CD4-positive, alpha-beta T cell treated with Interleukin-4 for 1 hour (primary cell): ENCODE results near the gene PPIL1.

Experiments used
- DNase-seq, 2 donors: peaks; one replicate each; pipeline ENCODE4 v3.0.0-alpha.2; 2020 to 2022

PPIL1 gene

DNA sequence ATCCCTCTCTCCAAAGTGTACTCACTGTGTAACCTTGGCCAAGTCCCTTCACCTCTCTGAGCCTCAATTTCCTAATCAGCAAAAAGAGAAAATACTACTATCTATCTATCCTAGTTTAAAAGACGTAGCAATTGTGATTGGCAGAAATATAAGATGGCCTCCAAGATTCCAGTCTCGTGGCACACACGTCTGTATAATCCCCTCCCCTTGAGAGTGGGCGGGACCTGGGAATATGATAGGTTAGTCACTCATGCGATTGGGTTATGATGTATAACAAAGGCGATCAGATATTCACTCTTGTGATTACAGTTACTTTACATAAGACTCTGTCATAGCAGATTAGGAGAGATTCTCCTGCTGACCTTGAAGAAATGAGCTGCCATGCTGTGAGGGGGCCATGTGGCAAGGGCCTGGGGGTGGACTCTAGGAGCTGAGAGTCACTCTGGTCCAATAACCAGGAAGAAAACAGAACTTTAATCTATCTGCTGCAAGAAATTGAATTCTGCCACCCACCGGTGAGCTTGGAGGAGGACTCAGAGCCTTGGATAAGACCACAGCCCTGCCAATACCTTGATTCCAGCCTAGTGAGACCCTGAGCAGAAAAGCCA lies 41.3 kb downstream of the PPIL1 start:
- DNase-seq, result no peak

DNA sequence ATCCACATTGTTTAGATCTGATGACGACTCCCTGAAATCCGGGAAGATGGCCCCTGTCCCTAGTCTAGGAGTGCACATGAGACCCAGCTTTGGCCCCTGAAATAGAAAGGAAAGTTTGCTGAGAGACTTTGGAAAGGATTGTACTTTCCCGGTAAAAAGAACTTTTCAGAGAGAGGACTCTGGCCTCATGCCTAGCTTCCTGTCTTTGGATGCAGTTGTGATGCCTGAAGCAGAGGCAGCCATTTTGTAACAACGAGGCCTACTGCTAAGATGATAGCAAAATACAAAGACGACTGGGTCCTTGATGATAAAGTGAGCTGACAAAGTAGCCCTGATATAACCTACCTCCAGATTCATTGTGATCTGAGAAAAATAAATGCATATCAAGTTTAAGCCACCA lies 42.3 kb downstream of the PPIL1 start:
- DNase-seq, result no peak

DNA sequence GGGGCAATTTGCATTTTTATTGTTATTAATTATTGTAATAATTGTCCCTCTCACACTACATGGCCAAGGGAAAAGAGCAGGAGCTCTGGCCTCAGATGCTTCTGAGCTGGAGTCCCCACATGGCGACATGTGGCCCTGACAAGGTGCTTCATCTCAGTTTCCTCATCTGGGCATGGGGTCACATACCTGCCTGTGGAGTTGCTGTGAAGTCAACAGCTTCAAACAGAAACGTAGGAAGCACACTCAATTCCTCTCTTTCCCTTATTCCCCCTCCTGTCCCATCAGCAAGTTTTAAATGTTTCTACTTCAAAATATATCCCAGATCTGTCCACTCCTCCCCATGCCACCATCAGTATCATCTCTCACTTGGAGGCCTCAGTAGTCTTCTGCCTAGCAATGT lies 44.0 kb downstream of the PPIL1 start:
- no peak for DNase-seq

DNA sequence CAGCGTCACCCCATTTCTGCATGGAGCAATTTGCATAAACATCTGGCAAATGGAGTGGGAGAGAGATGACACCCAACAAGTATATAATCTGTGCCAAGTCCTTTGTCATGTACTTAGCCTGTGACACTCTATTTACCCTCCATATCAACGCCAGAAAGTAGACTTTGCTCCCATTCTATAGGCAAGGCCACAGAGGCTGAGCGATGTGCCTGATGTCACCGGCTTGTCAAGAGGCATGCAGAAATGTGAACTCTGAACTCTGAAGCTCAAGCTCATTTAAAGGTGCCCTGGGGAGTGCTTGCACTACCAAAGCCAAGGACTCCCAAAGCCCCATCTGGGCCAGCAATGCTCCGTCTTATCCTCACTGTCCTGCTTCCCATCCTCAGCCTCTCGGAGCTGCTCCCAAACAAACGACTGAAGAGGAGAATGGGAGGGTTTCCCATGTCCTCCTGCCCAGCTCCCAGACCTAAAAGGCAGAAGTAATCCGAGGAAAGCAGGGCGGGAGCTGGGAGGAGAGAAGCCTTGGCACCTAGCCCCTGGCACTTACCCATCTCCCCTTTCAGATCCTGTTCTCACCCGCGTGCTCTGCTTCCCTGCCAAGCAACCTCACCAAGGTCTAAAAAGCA lies 44.6 kb downstream of the PPIL1 start:
- no peak for DNase-seq

DNA sequence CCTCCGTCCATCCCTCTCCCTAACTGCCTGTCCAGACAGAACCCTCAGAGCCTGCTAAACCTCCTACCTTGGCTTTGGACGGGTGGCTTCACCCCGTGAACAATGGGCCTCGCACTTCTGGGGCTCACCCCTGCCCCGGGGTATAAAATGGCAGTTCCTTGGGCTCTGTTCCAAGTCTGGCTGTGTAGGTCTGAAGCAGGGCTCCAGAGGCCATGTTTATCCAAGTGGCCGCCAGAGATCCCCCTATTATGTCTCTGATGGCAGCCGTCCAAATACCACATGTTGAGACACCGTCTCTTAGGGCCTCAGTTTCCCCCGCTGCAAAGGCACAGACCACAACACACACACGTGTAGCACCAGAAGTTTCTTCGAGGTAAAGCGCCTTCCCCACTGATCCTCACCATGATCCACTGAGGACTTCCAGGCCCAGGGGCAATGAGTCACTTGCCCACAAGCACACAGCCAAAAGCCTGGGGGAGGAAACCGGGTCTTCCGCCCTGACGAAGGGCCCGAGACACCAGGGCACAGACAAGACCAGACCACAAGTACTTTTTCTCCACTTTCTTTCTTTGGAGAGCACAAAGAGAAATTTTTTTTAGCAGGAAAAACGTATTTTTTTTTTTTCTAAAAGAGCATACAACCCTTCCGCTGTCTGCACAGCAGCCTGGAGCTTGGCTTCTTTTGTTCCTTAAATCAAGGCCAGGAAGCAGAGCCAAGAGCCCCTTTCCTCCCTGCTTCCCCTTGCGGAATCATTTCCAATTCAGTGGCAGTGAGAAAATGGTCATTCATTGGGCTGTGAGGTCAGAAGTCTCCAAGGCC lies 47.1 kb downstream of the PPIL1 start:
- DNase-seq, result peak in 1 of 2 donors; percentile 29

DNA sequence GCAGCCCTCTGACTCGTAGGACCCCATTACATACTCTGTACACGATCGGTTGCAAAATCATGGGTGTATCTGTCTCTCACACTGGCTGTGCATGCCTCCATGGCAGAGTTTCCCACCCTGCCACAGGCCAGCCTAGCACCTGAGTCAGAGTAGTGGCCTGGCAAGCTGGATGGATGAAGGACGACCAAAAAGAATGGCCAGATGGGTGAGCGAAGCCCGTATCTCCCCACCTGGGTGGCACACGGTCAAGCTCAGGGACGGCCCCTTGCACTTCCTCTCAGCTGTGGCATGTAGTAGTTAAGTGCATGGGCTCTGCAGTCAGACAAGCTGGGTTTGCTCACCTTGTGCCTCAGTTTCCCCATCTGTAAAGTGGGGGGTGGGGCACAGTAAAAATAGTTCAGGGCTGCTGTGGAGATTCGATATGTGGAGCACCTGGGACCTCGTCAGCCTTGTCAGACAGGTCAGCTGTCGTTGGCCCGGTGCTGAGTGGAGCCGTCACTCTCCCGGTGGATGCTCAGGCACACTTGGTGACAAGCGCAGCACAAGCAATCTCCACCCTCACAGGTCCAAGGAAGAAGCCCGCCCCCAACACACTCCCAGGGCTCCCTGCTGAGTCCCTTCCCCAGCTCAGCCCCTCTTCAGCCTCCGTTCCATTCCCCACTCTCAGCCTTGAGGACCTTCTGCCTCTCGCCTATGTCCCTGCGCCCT lies 47.9 kb downstream of the PPIL1 start:
- no peak for DNase-seq

DNA sequence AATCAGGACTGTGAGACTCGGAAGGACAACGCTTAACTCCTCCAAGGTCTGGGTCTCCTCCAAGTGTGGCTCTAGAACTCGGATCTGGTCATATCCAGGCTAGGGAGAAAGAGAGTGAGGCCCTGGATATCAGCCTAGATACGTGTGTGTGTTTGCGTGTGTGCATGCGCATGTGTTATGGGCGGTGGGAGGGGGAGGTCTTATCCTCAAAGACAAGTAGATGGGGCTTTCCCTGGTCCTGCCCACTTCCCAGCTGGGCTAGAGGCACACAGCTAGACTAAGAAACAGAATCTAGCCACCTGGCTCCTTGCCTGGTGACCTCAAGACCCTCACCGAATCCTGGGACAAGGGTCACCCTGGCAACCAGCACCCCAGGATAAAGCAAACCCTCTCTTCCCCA lies 48.6 kb downstream of the PPIL1 start:
- no peak for DNase-seq

DNA sequence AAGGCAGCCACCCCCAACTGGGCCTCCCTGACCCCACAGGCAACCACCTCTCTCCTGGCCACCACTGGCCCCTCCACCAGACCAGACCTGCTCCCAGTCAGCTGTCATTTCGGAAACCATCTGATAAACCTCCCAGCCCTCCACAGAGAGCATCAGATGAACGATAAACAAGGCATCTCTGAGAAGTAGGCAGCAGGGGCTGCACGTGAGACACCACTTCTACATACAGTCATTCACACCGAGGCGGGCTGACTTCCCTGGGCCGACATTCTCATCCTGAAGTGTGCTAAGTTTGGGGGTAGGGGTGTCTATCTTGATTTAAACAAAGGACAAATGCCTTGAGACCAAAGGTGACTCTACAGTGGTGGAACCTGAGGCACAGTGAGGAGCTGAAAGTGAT lies 49.2 kb downstream of the PPIL1 start:
- DNase-seq, result no peak

DNA sequence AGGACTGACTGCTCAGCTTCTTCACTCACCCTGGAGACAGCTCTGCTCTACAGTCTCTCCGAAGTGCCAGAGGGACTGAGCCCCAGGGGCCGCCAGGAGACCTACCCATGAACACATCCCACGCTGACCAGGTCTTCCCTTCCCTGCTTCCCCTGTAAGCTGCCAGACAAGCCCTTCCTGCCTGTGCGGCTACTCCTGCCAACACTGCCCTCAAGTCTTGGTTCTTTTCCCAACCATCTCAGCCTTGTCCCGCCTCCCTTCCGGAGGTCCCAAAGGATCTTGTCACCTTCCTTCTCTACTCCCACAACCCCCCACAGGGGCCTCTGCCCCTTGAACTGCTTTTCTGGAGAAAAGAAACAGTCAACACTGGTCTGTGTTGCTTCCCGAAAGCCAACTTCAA lies 50.4 kb downstream of the PPIL1 start:
- DNase-seq, result no peak

DNA sequence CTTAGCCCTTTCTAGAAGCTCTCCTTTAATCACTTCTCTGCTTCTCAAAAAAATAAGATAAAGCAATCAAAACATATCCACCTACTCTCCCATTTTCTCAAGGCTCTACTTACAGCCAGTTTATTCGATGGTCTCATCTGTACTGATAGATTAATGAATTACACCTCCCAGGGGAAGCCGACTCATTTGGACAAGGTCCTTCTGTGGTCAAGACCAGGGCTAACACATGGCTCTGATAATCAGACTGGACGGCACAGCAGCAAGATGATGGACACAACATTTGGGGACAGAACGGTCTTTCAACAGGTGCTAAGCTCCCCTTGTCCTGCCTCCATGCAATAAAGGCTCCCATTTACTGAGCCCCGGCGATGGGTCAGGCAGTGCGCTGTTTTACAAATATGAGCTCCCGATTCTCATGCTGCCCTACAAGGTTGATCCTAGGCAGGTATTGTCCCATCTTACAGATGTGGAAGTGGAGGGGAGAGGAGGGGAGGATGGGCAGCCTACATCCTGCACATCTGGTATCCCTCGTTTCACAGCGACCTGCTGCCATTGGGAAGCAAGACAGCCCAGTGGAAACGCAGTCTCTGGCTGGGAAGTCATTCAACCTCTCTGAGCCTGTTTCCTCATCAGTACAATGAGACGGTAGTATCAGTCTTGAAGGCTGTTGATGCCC lies 51.0 kb downstream of the PPIL1 start:
- DNase-seq, result no peak

DNA sequence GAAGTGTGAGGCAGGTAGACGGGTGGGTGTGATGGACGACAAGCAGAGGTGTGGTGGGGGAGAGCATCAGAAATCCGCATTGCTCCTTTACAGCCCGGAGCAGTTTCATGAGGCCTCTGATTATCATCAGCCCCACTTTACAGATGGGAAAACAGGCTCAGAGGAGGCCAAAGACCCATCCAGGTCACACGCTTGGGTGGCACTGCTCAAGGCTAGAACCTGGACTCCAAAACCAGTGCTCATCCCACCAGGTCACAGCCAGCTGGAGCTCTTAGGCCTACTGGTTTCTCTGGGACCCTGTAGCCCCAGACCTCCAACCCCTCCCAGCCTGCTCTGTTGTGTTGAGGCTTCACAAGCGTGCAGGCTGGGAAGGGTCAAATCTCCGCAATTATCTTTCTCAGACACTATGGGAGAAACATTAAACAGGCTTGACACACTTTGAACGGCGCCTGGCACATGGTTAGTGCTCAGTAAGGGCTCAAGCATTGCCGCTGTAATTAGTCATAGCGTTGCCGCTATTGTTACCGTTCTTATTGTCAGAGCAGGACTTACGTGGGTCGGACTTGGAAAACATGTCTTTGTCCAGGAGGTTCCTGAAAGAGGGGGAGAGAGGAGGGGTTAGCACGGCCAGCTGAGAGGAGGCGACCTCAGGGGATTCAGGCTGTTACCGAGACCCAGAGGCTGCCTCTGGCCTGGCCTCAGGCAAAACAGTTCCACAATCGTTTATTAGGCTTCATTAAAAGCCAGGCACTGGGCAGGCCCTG lies 51.9 kb downstream of the PPIL1 start:
- no peak for DNase-seq

DNA sequence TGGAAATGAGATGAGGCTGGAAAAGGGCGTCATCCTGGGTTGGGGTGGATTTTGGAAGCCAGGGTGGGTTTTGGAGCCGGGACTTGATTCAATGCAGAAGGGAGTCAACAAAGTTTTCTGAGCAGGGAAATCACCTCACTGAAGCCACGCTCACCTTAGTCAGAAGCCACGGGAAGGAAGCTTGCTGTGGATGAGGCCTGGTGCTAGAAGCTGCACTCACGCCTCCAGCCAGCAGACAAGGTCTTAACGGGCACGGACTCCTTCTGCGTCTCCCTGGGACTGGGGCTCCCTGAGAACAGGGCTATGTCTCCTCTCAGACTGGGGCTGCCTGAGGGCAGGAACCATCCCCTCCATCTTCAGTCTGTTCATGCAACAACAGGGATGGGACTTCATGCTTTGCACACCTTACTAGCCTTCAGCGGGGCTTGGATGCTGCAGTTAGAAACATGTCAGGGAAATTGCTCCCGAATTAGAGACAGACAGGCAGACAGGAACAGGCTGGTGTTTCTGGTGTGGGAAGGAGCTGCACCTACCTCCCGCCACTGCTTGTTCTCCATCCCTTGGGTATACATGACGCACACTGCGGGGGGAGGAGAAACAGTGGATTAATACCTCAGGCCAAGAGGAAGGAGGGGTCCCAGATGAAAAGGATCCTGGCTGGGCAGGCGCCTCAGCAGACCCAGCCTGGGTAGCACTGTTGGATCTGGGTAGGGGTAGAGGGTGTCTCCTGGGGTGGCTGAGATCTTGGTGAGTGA lies 52.8 kb downstream of the PPIL1 start:
- DNase-seq, result no peak

DNA sequence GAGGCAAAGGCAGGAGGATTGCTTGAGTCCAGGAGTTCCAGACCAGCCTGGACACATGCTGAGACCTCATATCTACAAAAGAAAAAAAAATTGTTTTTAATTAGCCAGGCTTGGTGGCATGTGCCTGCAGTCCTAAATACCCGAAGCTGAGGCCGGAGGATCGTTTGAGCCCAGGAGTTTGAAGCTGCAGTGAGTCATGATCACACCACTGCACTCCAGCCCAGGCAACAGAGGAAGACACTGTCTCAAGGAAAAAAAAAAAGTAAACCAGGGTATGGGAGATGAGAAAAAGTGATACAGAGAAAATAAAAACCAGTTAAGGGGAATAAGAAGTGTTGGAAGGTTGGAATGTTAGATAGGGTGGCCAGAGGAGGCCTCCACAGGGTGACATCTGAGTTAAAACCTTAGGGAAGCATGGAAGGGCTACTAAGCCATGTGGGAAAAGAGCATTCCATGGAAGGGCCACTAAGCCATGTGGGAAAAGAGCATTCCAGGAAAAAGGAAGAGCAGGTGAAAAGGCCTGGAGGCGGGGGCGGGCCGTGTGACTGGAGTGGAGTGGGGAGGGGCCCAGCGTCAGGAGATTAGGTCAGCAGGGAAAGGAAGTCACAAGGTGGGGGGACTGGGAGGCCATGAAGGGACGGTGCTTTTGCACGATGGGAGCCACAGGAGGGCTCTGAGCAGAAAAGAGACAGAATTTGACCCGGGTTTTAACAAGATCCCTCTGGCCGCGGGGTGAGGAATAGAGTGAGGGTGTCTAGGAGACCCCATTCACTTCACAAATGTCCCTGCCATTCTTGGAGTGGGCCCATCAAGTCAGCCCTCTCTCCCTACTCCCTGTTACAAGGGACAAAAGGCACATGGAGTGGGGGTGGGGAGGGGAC lies 53.7 kb downstream of the PPIL1 start:
- no peak for DNase-seq

DNA sequence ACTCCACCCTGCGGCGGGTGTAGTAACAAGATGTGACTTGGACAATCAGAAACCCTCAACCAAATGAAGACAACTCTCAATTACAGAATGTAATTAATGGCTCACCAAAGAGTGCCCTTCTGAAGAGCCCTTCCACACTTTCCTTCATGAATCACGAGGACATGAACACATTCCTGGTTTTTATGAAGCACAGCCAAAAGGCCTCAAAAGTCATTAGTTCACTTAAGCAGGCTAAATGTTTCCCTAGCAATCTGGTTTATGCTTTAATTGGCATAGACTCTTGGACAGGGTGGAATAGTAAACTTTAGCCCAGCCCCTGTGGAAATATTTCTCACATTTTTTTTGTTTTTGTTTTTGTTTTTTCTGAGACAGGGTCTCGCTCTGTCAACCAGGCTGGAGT lies 55.8 kb downstream of the PPIL1 start:
- no peak for DNase-seq

DNA sequence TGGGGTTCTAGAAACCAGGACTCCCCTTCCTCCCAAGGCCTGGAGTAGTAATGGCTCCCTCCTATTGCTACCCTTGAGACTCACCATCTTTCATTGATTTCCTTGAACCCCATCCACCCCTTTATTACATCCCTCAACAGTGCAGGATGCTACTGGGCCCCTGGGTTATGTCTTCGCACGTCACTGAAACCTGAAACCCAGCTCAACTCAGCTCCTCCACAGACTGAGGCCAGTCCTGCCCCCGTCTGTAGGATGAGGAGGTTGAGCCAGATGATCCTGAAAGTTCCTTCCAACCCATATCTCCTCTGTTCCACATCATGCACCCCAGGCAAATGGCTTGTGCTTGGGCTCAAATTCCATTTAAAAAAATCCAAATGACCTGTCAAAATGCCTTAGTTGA lies 56.8 kb downstream of the PPIL1 start:
- DNase-seq, result no peak

DNA sequence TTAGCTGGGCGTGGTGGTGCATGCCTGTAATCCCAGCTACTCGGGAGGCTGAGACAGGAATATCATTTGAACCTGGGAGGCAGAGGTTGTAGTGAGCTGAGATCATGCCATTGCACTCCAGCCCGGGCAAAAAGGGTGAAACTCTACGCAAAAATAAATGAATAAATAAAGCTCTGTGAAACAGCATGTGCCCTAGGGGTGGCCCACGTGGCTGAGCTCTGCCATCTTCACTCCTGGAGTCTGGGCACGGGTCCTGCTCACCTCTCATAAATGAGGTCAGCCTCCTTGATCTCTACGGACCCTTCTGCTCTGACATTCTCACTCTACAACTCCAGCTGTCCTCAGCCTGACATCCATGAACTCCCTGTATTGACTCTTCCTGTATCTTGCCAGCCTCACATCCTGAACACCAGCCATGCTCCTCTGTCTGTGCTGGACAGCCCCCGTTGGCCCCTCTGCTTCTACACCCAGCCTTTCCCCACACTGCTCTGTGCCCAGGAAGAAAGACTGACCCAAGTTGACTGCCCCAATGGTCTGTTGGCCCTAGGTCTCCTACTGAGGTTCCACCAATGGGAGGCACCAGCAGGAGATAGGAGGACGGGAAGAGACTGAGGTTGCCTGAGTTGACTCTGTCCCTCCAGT lies 57.3 kb downstream of the PPIL1 start:
- DNase-seq, result no peak

DNA sequence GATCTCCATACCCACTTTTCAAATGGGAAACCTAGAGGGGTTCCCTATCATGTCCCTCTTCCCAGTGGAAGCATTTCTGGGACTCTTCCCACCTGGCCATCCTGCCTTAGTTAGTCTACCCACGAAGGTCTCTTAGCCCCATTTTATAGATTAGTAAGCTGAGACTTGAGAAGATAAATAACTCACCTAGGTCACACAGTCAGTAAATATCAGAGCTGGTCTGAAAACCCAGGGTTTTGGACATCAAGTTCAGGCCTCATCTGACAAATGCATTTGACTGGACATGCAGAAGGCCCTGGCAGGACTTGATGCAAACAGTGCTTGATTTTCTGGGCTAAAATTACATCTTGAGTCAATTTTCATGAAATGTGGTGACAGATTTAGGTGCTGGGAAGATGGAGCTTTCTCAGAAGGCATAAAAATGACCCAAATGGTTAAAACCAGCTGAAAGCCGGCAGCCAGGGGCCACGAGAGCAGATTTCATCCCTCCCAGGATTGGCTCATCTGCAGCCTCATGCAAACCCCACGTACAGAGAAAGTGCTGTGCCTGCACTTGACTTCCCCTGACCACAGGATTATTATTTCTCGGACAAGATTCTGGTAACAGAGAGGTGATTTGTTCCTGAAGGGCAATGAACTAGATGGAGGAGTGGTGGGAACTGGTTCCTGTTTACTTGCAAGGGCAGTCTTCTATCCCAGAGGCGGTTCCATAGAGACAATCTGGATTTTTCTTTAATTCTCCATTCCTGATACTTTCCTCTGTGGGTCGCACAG lies 58.5 kb downstream of the PPIL1 start:
- DNase-seq, result no peak

DNA sequence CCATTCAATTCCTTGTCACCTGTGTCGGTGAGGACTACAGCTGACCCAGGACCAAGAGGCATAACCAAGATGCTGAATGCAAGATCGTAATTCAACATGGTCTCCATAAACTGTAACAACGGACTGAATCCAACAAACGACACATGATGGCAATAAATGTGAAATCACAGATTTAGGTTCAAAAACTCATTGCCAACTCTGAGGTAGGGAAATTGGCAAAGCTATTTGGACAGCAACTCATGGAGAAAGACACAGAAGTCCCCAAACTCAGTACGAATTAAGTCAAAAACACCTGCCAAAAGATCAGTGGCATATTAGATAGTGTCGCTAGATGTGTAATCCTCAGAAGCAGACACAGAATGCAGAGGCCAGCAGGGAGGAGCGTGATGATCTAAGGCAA lies 60.4 kb downstream of the PPIL1 start:
- DNase-seq, result no peak

DNA sequence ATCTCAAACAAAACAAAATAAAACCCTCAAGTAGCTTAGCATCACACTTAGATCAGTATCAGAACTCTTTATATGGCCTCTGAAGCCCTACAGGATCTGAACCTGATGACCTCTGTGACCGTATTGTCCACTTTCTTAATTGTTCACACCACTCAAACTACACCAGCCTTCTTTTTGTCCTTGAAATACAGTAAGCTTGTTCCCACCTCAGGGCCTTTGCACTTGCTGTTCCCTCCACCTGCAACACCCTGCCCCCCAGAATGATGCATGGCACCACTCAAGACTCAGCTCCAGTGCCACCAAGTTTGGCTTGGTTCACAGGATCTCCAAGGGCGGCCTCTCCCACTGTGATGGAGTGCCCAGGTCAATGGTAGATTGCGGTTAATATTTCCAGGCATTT lies 61.1 kb downstream of the PPIL1 start:
- DNase-seq, result no peak
